MCF 10A (cell line): ENCODE measurements around the gene MRPS35. TPM values are rescaled to one million over a fixed set of nuclear protein-coding genes. Genes with fewer than 3 reads are reported as not detected.
"Not testable (repeated sequence)": the region's sequence is repeated elsewhere in the genome, so short reads cannot be mapped to it uniquely, and the experiment has no call there.

Experiments
- BruUV-seq: library from RNA; stranded (reverse); fragments of 400-500 nt; replicated peaks from 2 replicates; lab custom pipeline; 2021; lab: Mats Ljungman, UMichigan
- CTCF ChIA-PET: fragments of 300-600 bp; sonication (Branson Sonifier 250); formaldehyde crosslinking; extraction: SDS; loops from one replicate; lab custom pipeline; 2021; ENCODE audit warnings: antibody characterized with exemption, inconsistent platforms; lab: Yijun Ruan, JAX
- POLR2A ChIA-PET: fragments of 300-600, 350-650 bp; sonication (Branson Sonifier 250); formaldehyde crosslinking; extraction: SDS; loops from one replicate; lab custom pipeline; 2020; ENCODE audit warnings: antibody characterized with exemption, inconsistent platforms; lab: Yijun Ruan, JAX
- DNase-seq: peaks from one replicate; pipeline ENCODE4 v3.0.0-alpha.2; 2018; ENCODE audit not compliant: unreplicated experiment
- H3K27ac Mint-ChIP-seq: one replicate; pipeline ENCODE4 v1.8.0; 2022; ENCODE audit warnings: mild to moderate bottlenecking, low read depth, mixed read lengths; ENCODE audit not compliant: unreplicated experiment
- H3K27me3 Mint-ChIP-seq: one replicate; pipeline ENCODE4 v1.8.0; 2022; ENCODE audit warnings: mixed read lengths; ENCODE audit not compliant: insufficient read depth, unreplicated experiment
- H3K36me3 Mint-ChIP-seq: one replicate; pipeline ENCODE4 v1.8.0; 2022; ENCODE audit warnings: mild to moderate bottlenecking, moderate library complexity, mixed read lengths; ENCODE audit not compliant: insufficient read depth, unreplicated experiment
- H3K4me1 Mint-ChIP-seq: one replicate; pipeline ENCODE4 v1.8.0; 2022; ENCODE audit warnings: mixed read lengths; ENCODE audit not compliant: insufficient read depth, unreplicated experiment
- H3K4me3 Mint-ChIP-seq: one replicate; pipeline ENCODE4 v1.8.0; 2022; ENCODE audit warnings: mild to moderate bottlenecking, moderate library complexity, mixed read lengths; ENCODE audit not compliant: unreplicated experiment
- H3K9me3 Mint-ChIP-seq: one replicate; pipeline ENCODE4 v1.8.0; 2022; ENCODE audit warnings: mixed read lengths; ENCODE audit not compliant: unreplicated experiment
- intact Hi-C: fragments of 100-400 bp; cut with micrococcal nuclease; formaldehyde crosslinking; loops from 2 replicates; pipeline ENCODE4 v1.14.1; 2022
- total RNA-seq: library from RNA; stranded (reverse); gene quantifications from 2 replicates; pipeline ENCODE4 v1.2.3, GENCODE V29; 2022
- TF ChIP-seq, protein P1 (sequence below): fragments of 200-600 bp; IDR thresholded peaks from one replicate; pipeline ENCODE4 v1.8.0; 2022; ENCODE audit warnings: antibody characterized with exemption, mild to moderate bottlenecking; ENCODE audit not compliant: unreplicated experiment

Gene MRPS35
- total RNA-seq, 1 experiment from 2014 or later: 69.0 TPM

DNA sequence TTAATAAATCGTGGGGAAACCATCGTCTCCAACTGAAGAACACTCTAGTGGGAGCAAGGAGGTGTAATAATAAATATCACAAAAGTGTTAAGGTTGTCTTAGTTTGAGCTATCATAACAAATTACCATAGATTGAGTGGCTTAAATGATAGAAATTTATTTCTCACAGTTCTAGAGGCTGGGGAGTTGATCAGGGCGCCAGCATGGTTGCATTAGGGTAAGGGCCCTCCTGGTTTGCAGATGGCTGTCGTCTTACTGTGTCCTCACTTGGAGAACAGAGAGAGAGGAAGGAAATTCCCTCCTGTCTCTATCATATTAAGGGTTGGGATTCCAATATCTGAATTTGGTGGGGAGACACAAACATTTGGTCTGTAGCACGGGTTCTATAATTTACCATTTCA, 33.0 kb downstream of the MRPS35 start:
- peaks cover 24% of the 10 kb centered on the region for H3K4me1 Mint-ChIP-seq
- H3K27ac Mint-ChIP-seq: no peak overlapping the region
- no peaks in the 10 kb centered on the region for H3K27me3 Mint-ChIP-seq
- no peak for DNase-seq
- H3K36me3 Mint-ChIP-seq: peaks cover 68% of the 10 kb centered on the region
- no peak overlapping the region for H3K4me3 Mint-ChIP-seq
- H3K9me3 Mint-ChIP-seq: peaks cover 7% of the 10 kb centered on the region
- TF ChIP-seq, protein P1, sequence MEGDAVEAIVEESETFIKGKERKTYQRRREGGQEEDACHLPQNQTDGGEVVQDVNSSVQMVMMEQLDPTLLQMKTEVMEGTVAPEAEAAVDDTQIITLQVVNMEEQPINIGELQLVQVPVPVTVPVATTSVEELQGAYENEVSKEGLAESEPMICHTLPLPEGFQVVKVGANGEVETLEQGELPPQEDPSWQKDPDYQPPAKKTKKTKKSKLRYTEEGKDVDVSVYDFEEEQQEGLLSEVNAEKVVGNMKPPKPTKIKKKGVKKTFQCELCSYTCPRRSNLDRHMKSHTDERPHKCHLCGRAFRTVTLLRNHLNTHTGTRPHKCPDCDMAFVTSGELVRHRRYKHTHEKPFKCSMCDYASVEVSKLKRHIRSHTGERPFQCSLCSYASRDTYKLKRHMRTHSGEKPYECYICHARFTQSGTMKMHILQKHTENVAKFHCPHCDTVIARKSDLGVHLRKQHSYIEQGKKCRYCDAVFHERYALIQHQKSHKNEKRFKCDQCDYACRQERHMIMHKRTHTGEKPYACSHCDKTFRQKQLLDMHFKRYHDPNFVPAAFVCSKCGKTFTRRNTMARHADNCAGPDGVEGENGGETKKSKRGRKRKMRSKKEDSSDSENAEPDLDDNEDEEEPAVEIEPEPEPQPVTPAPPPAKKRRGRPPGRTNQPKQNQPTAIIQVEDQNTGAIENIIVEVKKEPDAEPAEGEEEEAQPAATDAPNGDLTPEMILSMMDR: no peak
- ChIA-PET CTCF (interaction anchor here (0.6 to 3.8 kb wide), 4 partner anchors 11 to 1157 kb away, joined by 3 to 21 read pairs (median 6); no protein-coding TSS in a partner anchor), POLR2A (no interaction called here)
- intact Hi-C loops: no loop called here
- no TSS peak for BruUV-seq

DNA sequence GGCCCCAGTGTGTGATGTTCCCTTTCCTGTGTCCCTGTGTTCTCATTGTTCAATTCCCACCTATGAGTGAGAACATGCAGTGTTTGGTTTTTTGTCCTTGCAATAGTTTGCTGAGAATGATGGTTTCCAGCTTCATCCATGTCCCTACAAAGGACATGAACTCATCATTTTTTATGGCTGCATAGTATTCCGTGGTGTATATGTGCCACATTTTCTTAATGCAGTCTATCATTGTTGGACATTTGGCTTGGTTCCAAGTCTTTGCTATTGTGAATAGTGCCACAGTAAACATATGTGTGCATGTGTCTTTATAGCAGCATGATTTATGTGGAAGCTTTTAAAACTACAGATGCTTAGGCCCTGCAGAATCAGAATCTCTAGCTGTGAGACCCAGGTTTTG, 35.1 kb downstream of the MRPS35 start:
- H3K4me3 Mint-ChIP-seq, DNase-seq, H3K27ac Mint-ChIP-seq, H3K9me3 Mint-ChIP-seq, H3K27me3 Mint-ChIP-seq, BruUV-seq: not testable (repeated sequence)
- Mint-ChIP-seq H3K36me3 (peaks cover 49% of the 10 kb centered on the region), H3K4me1 (peaks cover 24% of the 10 kb centered on the region)
- intact Hi-C loops: loop anchor here (5.0 kb wide), 1 partner anchor 197 kb away; no protein-coding TSS in a partner anchor
- POLR2A ChIA-PET: interaction anchor here (1.1 to 3.8 kb wide), 5 partner anchors 8 to 177 kb away, joined by 3 to 17 read pairs (median 5); partner anchors contain the start of genes KLHL42 and MANSC4
- CTCF ChIA-PET: interaction anchor here (1.0 to 1.4 kb wide), 3 partner anchors 10 to 195 kb away, joined by 3 to 5 read pairs (median 4); no protein-coding TSS in a partner anchor

DNA sequence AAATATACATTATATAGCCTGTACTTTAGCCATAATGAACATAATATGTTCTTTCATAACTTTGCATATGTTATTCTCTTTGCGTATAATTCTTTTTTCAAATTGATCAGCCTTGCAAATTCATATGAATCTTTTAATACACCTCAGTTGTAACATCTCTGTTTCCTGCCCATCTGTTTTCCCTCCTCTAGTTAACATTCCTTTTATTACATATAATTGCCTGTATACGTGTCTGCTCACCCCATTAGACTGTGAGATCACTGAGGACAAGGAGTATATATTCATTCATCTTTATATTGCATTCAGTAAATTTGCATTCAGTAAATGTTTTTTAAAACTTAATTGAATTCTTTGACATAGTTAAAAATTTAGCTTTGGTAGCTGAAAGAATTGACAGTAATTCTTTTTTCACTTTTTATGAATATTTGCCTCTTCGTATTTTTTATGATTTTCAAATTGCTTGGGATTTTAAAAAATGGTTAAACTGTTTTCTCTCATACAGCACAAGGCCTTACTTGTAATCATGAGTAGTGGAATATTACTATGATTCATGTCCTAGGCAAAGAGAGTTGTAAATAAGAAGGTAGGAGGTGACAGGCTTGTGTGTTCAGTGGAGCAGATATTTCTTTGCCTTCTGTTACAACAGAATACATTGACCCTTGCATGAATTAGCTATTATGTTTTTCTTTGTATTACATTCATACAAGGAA, 36.6 kb downstream of the MRPS35 start:
- peak overlapping the region; percentile 74 for H3K27ac Mint-ChIP-seq
- no TSS peak for BruUV-seq
- intact Hi-C loops: loop anchor here (5.0 kb wide), 1 partner anchor 195 kb away; no protein-coding TSS in a partner anchor
- H3K36me3 Mint-ChIP-seq: peaks cover 40% of the 10 kb centered on the region
- peaks cover 28% of the 10 kb centered on the region for H3K4me1 Mint-ChIP-seq
- H3K27me3 Mint-ChIP-seq: no peaks in the 10 kb centered on the region
- ChIA-PET CTCF (interaction anchor here (0.5 to 1.4 kb wide), 10 partner anchors 11 to 568 kb away, joined by 3 to 5 read pairs (median 4); no protein-coding TSS in a partner anchor), POLR2A (interaction anchor here (0.5 to 3.8 kb wide), 11 partner anchors 10 to 639 kb away, joined by 3 to 23 read pairs (median 3); partner anchors contain the start of genes KLHL42 and MANSC4)
- DNase-seq: peak; percentile 44
- peaks cover 7% of the 10 kb centered on the region for H3K9me3 Mint-ChIP-seq
- TF ChIP-seq, protein P1: no peak
- peak overlapping the region; percentile 21 for H3K4me3 Mint-ChIP-seq

DNA sequence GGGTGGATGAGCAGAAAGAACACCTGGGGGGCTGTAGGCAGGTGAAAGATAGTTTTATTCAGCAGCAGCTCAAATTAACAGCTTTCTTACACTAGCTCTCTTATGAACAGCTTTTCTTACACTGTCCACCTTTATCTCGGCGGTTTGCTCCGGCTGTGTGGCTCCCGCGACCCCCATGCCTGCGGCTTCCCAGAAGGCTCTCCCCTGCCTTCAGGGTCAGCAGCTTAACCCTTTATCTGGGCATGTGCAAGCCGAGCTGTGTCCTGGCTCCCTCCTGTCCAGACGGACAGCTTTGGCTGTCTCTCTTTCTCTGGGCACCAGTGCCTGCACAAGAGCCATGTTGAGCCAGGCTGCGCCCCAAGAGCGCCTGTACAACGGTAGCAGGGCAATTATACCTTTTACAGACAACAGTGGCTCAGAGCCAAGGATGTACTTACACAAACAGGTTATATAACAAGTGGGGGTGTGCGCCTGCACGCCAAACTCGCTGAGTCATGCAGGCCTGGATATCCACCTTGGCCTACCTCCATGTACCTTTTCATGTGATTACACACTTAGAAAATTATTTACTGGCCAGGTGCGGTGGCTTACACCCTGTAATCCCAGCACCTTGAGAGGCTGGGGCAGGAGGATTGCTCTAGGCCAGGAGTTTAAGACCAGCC, 40.9 kb downstream of the MRPS35 start:
- H3K4me1 Mint-ChIP-seq: peaks cover 23% of the 10 kb centered on the region
- POLR2A ChIA-PET: interaction anchor here (0.6 to 1.6 kb wide), 4 partner anchors 29 to 1628 kb away, joined by 3 to 4 read pairs (median 3); no protein-coding TSS in a partner anchor
- DNase-seq: peak; percentile 88
- no peak overlapping the region for H3K4me3 Mint-ChIP-seq
- CTCF ChIA-PET: interaction anchor here (0.7 to 2.4 kb wide), 2 partner anchors 23 to 70 kb away, joined by 4 to 7 read pairs; no protein-coding TSS in a partner anchor
- TF ChIP-seq, protein P1: no peak
- H3K36me3 Mint-ChIP-seq: peaks cover 33% of the 10 kb centered on the region
- H3K27ac Mint-ChIP-seq: peak overlapping the region; percentile 74
- intact Hi-C loops: no loop called here
- BruUV-seq: no TSS peak
- peaks cover 7% of the 10 kb centered on the region for H3K9me3 Mint-ChIP-seq
- H3K27me3 Mint-ChIP-seq: no peaks in the 10 kb centered on the region
